H9 (cell line): Measurements from ENCODE around the gene C11orf71. TPM values are rescaled to one million over a fixed set of nuclear protein-coding genes. Genes with fewer than 3 reads are reported as not detected.

ENCODE experiments used
- DNase-seq: peaks from one replicate; pipeline ENCODE4 v3.0.0-alpha.2; 2017
- H2AFZ ChIP-seq: one replicate; pipeline ENCODE4 v1.6.1; 2013; ENCODE audit warnings: mild to moderate bottlenecking, low read length, control low read depth, moderate library complexity
- H2AK5ac ChIP-seq: 2 replicates; pipeline ENCODE4 v1.6.1; 2013; ENCODE audit warnings: low read length, control low read depth, mixed read lengths; ENCODE audit not compliant: insufficient read length
- H2BK120ac ChIP-seq: one replicate; pipeline ENCODE4 v1.6.1; 2013; ENCODE audit warnings: low read depth, mild to moderate bottlenecking, low read length, control low read depth, inconsistent platforms; ENCODE audit not compliant: poor library complexity, severe bottlenecking
- H2BK12ac ChIP-seq: 2 replicates; pipeline ENCODE4 v1.6.1; 2013; ENCODE audit warnings: low read length, control low read depth, mixed read lengths, low read depth; ENCODE audit not compliant: insufficient read length
- H2BK15ac ChIP-seq: 2 replicates; pipeline ENCODE4 v1.6.1; 2013; ENCODE audit warnings: low read depth, low read length, control low read depth
- H2BK20ac ChIP-seq: one replicate; pipeline ENCODE4 v1.6.1; 2013; ENCODE audit warnings: low read depth, mild to moderate bottlenecking, low read length, control low read depth, inconsistent platforms; ENCODE audit not compliant: poor library complexity, severe bottlenecking
- H2BK5ac ChIP-seq: 2 replicates; pipeline ENCODE4 v1.6.1; 2013; ENCODE audit warnings: low read length, control low read depth, mixed read lengths; ENCODE audit not compliant: insufficient read length
- H3K14ac ChIP-seq: 2 replicates; pipeline ENCODE4 v1.6.1; 2013; ENCODE audit warnings: low read length, control low read depth; ENCODE audit not compliant: insufficient read depth
- H3K18ac ChIP-seq: 2 replicates; pipeline ENCODE4 v1.6.1; 2013; ENCODE audit warnings: low read depth, mild to moderate bottlenecking, mixed read lengths, low read length, control low read depth; ENCODE audit not compliant: insufficient read length
- H3K23ac ChIP-seq: 2 replicates; pipeline ENCODE4 v1.6.1; 2013; ENCODE audit warnings: low read length, control low read depth, mixed read lengths, low read depth; ENCODE audit not compliant: insufficient read length
- H3K23me2 ChIP-seq: 2 replicates; pipeline ENCODE4 v1.6.1; 2013; ENCODE audit warnings: low read depth, mild to moderate bottlenecking, mixed read lengths, low read length, control low read depth; ENCODE audit not compliant: insufficient read length, poor library complexity, severe bottlenecking
- H3K27ac ChIP-seq: 2 replicates; pipeline ENCODE4 v1.5.1; 2013; ENCODE audit warnings: low read length, control low read depth, mixed read lengths, low read depth; ENCODE audit not compliant: insufficient read length
- H3K27me3 ChIP-seq: 2 replicates; pipeline ENCODE4 v1.6.1; 2013; ENCODE audit warnings: low read length, control low read depth, inconsistent platforms; ENCODE audit not compliant: insufficient read depth
- H3K4ac ChIP-seq: 2 replicates; pipeline ENCODE4 v1.6.1; 2013; ENCODE audit warnings: low read depth, mild to moderate bottlenecking, control low read depth, inconsistent platforms, low read length, moderate library complexity
- H3K4me1 ChIP-seq: 2 replicates; pipeline ENCODE4 v1.6.1; 2013; ENCODE audit warnings: low read length, control low read depth, inconsistent platforms; ENCODE audit not compliant: insufficient read depth
- H3K4me2 ChIP-seq: 2 replicates; pipeline ENCODE4 v1.6.1; 2013; ENCODE audit warnings: low read length, control low read depth, mixed read lengths; ENCODE audit not compliant: insufficient read length, insufficient read depth
- H3K56ac ChIP-seq: 2 replicates; pipeline ENCODE4 v1.6.1; 2013; ENCODE audit warnings: low read depth, mild to moderate bottlenecking, mixed read lengths, low read length, control low read depth; ENCODE audit not compliant: insufficient read length
- H3K79me1 ChIP-seq: 2 replicates; pipeline ENCODE4 v1.6.1; 2013; ENCODE audit warnings: low read depth, mild to moderate bottlenecking, moderate library complexity, low read length, control low read depth, inconsistent platforms; ENCODE audit not compliant: insufficient read depth, poor library complexity, severe bottlenecking
- H3K79me2 ChIP-seq: 2 replicates; pipeline ENCODE4 v1.6.1; 2013; ENCODE audit warnings: low read length, control low read depth, inconsistent platforms; ENCODE audit not compliant: insufficient read depth
- H3K9ac ChIP-seq: 2 replicates; pipeline ENCODE4 v1.6.1; 2013; ENCODE audit warnings: low read length, control low read depth, mixed read lengths; ENCODE audit not compliant: insufficient read length; ENCODE audit errors: extremely low read depth
- H3K9me3 ChIP-seq: one replicate; pipeline ENCODE4 v1.6.1; 2013; ENCODE audit warnings: low read depth, low read length, inconsistent platforms; ENCODE audit not compliant: control insufficient read depth
- H3T11ph ChIP-seq: one replicate; pipeline ENCODE4 v1.6.1; 2013; ENCODE audit warnings: mild to moderate bottlenecking, low read length, control low read depth, inconsistent platforms
- H4K20me1 ChIP-seq: one replicate; pipeline ENCODE4 v1.6.1; 2013; ENCODE audit not compliant: control insufficient read depth, insufficient read length, insufficient read depth
- H4K5ac ChIP-seq: 2 replicates; pipeline ENCODE4 v1.6.1; 2013; ENCODE audit warnings: low read depth, mild to moderate bottlenecking, mixed read lengths, low read length, control low read depth; ENCODE audit not compliant: insufficient read length
- H4K8ac ChIP-seq: replicated peaks from 2 replicates; pipeline ENCODE4 v1.6.1; 2013; ENCODE audit warnings: low read length, control low read depth, mixed read lengths, low read depth; ENCODE audit not compliant: insufficient read length
- H4K91ac ChIP-seq: 2 replicates; pipeline ENCODE4 v1.6.1; 2013; ENCODE audit warnings: low read depth, mild to moderate bottlenecking, moderate library complexity, mixed read lengths, low read length, control low read depth; ENCODE audit not compliant: insufficient read length
- H3K27ac Mint-ChIP-seq, 3 experiments: 2 replicates in 2 of 3; 3 replicates in 1 of 3; pipeline ENCODE4 v1.8.0; 2020 to 2021; ENCODE audit warnings: mixed read lengths in 3 of 3, mild to moderate bottlenecking in 1 of 3, moderate library complexity in 1 of 3
- H3K27me3 Mint-ChIP-seq: 2 replicates; pipeline ENCODE4 v1.8.0; 2021; ENCODE audit warnings: low read depth, mild to moderate bottlenecking, moderate library complexity, mixed read lengths
- H3K36me3 Mint-ChIP-seq, 3 experiments: 2 replicates in 2 of 3; 3 replicates in 1 of 3; pipeline ENCODE4 v1.8.0; 2020 to 2021; ENCODE audit warnings: low read depth in 3 of 3, mixed read lengths in 3 of 3; ENCODE audit not compliant: insufficient read depth in 1 of 3
- H3K4me1 Mint-ChIP-seq, 2 experiments: 2 replicates each; pipeline ENCODE4 v1.8.0; 2020; ENCODE audit warnings: mixed read lengths in 2 of 2
- H3K4me3 Mint-ChIP-seq, 2 experiments: 2 replicates in 1 of 2; 3 replicates in 1 of 2; pipeline ENCODE4 v1.8.0; 2020 to 2021; ENCODE audit warnings: mild to moderate bottlenecking in 2 of 2, mixed read lengths in 2 of 2, moderate library complexity in 1 of 2
- H3K9me3 Mint-ChIP-seq, 2 experiments: 2 replicates in 1 of 2; 3 replicates in 1 of 2; pipeline ENCODE4 v1.8.0; 2020; ENCODE audit warnings: mild to moderate bottlenecking in 2 of 2, mixed read lengths in 2 of 2, moderate library complexity in 1 of 2
- CTCF ChIP-seq: fragments of 200-600 bp; sonication (generic); conservative IDR thresholded peaks from 3 replicates; pipeline ENCODE4 v1.8.0; 2021; ENCODE audit warnings: antibody characterized with exemption, mild to moderate bottlenecking
- WGBS: extraction: QIAGEN DNeasy Blood & Tissue Kit; methylation state at CpG from one replicate; pipeline ENCODE4 v1.1.7; 2013; ENCODE audit warnings: missing lambda C conversion rate, low lambda C conversion rate, mixed read lengths; ENCODE audit not compliant: insufficient read length; ENCODE audit errors: extremely low coverage; 5-methylcytosine and 5-hydroxymethylcytosine counted together
- total RNA-seq: library from RNA; stranded (reverse); gene quantifications from 2 replicates; pipeline ENCODE4 v1.2.1, GENCODE V29; 2021

Gene C11orf71
- total RNA-seq, 1 experiment from 2014 or later = 3.5 TPM

DNA sequence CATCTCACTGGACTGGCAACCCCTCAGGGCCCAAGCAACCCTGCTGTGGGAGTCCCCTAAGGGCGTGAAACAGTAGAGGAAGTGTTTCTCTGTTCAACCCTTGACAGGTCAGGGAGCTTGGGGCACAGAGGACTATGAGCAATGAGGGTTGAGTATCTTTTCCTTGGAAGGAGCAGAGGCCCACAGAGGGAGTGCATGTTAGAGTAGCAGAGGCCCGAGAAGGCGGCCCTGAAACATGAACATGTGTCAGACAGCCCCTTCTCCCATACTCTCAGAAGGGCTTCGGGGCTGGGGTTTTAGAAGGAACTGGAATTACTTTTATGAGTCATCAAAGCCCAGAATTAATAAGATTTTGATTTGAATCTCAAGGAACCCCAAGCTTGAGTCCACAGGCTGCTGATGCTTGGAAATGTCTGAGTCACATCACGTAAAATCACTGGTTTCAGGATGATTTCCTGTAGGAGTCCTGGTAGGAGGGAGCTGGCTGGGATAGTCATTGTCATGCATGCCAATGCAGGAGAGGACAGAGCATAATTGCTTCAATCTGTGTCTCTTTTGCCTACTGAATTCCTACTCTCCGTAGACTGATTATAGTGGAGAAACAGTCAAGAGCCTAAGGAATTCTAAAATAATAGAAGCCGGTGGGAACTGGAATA is 22.6 kb downstream of the C11orf71 start:
- H3K27me3 Mint-ChIP-seq = no peaks in the 10 kb centered on the region; the same call in 1 of the 2 replicates
- no peak overlapping the region for H4K5ac ChIP-seq
- H3K14ac ChIP-seq = no peak overlapping the region; the same call in 1 of the 2 replicates
- no peak overlapping the region for H3K18ac ChIP-seq
- H3K23me2 ChIP-seq = no peaks in the 10 kb centered on the region
- no peak overlapping the region for H4K91ac ChIP-seq
- peaks cover under 1 to 1% of the 10 kb centered on the region in 2 experiments; a peak in 2 of 5 replicates for H3K9me3 Mint-ChIP-seq
- H3K4me1 ChIP-seq = peaks cover 4% of the 10 kb centered on the region; the same call in 1 of the 2 replicates
- no peak overlapping the region for H3T11ph ChIP-seq
- H3K56ac ChIP-seq = no peak overlapping the region
- DNase-seq = no peak
- 0 out of 7 replicates have a peak, but pooled peaks cover 0 to under 1% (median under 1%) of the 10 kb centered on the region in 3 experiments for H3K36me3 Mint-ChIP-seq
- H4K20me1 ChIP-seq = no peaks in the 10 kb centered on the region
- no peak overlapping the region for H3K27ac ChIP-seq
- no CpG with 5 or more reads among the region's 7 CpGs for WGBS
- H3K27ac Mint-ChIP-seq = peak overlapping the region in 1 of 3 experiments; percentile 50; a peak in 1 of 7 replicates
- no peak overlapping the region for H2BK12ac ChIP-seq
- no peak overlapping the region for H2BK20ac ChIP-seq
- no peak overlapping the region for H4K8ac ChIP-seq
- H3K79me1 ChIP-seq = no peaks in the 10 kb centered on the region
- no peak overlapping the region for H2BK15ac ChIP-seq
- H3K4ac ChIP-seq = no peak overlapping the region
- H3K9ac ChIP-seq = no peak overlapping the region
- H2BK5ac ChIP-seq = no peak overlapping the region
- H3K27me3 ChIP-seq = no peaks in the 10 kb centered on the region
- no peak overlapping the region for H3K4me3 Mint-ChIP-seq
- no peak overlapping the region for H2AK5ac ChIP-seq
- H3K9me3 ChIP-seq = no peaks in the 10 kb centered on the region
- peaks cover 11 to 13% of the 10 kb centered on the region in 2 experiments for H3K4me1 Mint-ChIP-seq
- no peaks in the 10 kb centered on the region for H3K79me2 ChIP-seq
- no peak overlapping the region for H2AFZ ChIP-seq
- no peak overlapping the region for H2BK120ac ChIP-seq
- no peak overlapping the region for H3K23ac ChIP-seq
- TF ChIP-seq CTCF = no peak
- H3K4me2 ChIP-seq = no peak overlapping the region
